DND-41 (cell line): Measurements from ENCODE around the gene ZWINT.

Source experiments
- CTCF ChIP-seq: IDR thresholded peaks from 2 replicates; pipeline ENCODE4 v1.5.1; 2012; ENCODE audit warnings: borderline replicate concordance, low read length, moderate library complexity, mild to moderate bottlenecking; ENCODE audit not compliant: poor library complexity, severe bottlenecking; ENCODE audit errors: extremely low read depth
- EZH2 ChIP-seq: IDR thresholded peaks from 3 replicates; pipeline ENCODE4 v1.6.1; 2012; ENCODE audit warnings: borderline replicate concordance, low read depth, mild to moderate bottlenecking, moderate library complexity, low read length, inconsistent platforms; ENCODE audit not compliant: severe bottlenecking

- TF ChIP-seq EZH2: no peak
- TF ChIP-seq CTCF: no peak
Measured at GRCh38 chr10:56327118-56327517, 33.9 kb downstream of the ZWINT start.
